HepG2 (cell line): ENCODE data around the gene ZFPM1.

Experiments used
- CTCF ChIP-seq: sonication (generic); formaldehyde crosslinking; IDR thresholded peaks from 2 replicates; pipeline ENCODE4 v1.5.0; 2020; ENCODE audit warnings: mild to moderate bottlenecking, missing genetic modification reagents, moderate library complexity
- FOSL1 ChIP-seq: sonication (generic); formaldehyde crosslinking; IDR thresholded peaks from 2 replicates; pipeline ENCODE4 v1.9.0; 2021; ENCODE audit warnings: missing genetic modification reagents, borderline replicate concordance
- HOXA7 ChIP-seq: sonication (generic); formaldehyde crosslinking; IDR thresholded peaks from 2 replicates; pipeline ENCODE4 v1.8.1; 2022; ENCODE audit warnings: mild to moderate bottlenecking, missing genetic modification reagents, moderate library complexity
- IKZF4 ChIP-seq: sonication (generic); formaldehyde crosslinking; IDR thresholded peaks from 2 replicates; pipeline ENCODE4 v1.5.1; 2020; ENCODE audit warnings: borderline replicate concordance, mild to moderate bottlenecking, low read depth, missing genetic modification reagents; ENCODE audit errors: not compliant biosample characterization
- JUN ChIP-seq: sonication (generic); formaldehyde crosslinking; IDR thresholded peaks from 2 replicates; pipeline ENCODE4 v1.4.0; 2020; ENCODE audit warnings: mild to moderate bottlenecking, missing genetic modification reagents
- KLF6 ChIP-seq: IDR thresholded peaks from 2 replicates; pipeline ENCODE4 v1.8.0; 2016; ENCODE audit warnings: missing biosample characterization, missing genetic modification reagents
- NFYB ChIP-seq: sonication (generic); formaldehyde crosslinking; IDR thresholded peaks from 2 replicates; pipeline ENCODE4 v1.4.0; 2020; ENCODE audit warnings: missing genetic modification reagents
- REST ChIP-seq, 2 experiments: IDR thresholded peaks; 2 replicates each; pipeline ENCODE4 v1.6.1; 2011 to 2012; ENCODE audit warnings: low read length in 2 of 2, borderline replicate concordance in 1 of 2, low read depth in 1 of 2, mild to moderate bottlenecking in 1 of 2, moderate library complexity in 1 of 2
- SMC3 ChIP-seq: IDR thresholded peaks from 2 replicates; pipeline ENCODE4 v1.6.1; 2011; ENCODE audit warnings: low read length, improper control_type of control experiment
- TCF12 ChIP-seq, 2 experiments: fragments of 450-650 bp in 1 of 2; sonication (generic) in 1 of 2; formaldehyde crosslinking in 1 of 2; IDR thresholded peaks; 2 replicates each; pipeline versions ENCODE4 v1.6.1 to v1.8.0; 2017 to 2022; ENCODE audit warnings: antibody characterized with exemption in 1 of 2, mild to moderate bottlenecking in 1 of 2, missing genetic modification reagents in 1 of 2, moderate library complexity in 1 of 2
- U2AF1 ChIP-seq: fragments of 200-400 bp; formaldehyde crosslinking; optimal IDR thresholded peaks from 2 replicates; pipeline ENCODE3; 2017; ENCODE audit warnings: mild to moderate bottlenecking, low read depth, low read length
- ZFP1 ChIP-seq: IDR thresholded peaks from 2 replicates; pipeline ENCODE4 v1.6.1; 2016
- ZZZ3 ChIP-seq: sonication (generic); formaldehyde crosslinking; IDR thresholded peaks from 2 replicates; pipeline ENCODE4 v1.4.0; 2020; ENCODE audit warnings: missing genetic modification reagents, mild to moderate bottlenecking, borderline replicate concordance

DNA sequence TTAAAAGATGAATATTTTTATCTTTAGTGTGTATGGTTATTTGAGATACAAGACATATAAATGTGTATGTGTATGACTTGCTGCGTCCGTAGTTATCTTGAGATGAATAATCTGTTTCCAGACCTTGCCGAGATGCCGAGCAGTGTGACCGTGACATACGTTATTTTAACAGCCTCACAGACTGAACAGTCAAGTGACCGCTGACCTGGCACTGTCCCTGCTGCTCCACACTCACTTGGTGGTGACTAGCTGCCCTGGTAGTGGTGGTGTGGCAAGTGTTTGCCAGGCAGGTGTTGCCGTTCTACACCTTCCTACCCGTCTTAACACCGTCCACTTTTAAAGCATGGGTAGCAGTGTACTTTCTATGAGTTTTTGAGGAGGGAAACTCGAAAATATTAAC is 122.2 kb downstream of the ZFPM1 start:
- TF ChIP-seq FOSL1 (CRISPR knock-in tag) (no peak), IKZF4 (no peak), ZFP1 (CRISPR knock-in tag) (no peak), HOXA7 (no peak), JUN (CRISPR knock-in tag) (no peak), ZZZ3 (CRISPR knock-in tag) (no peak), TCF12 (IDR thresholded peaks at IDR 0.05) (no peak), TCF12 (CRISPR knock-in tag; IDR thresholded peaks at IDR 0.05) (no peak), CTCF (CRISPR knock-in tag) (no peak), KLF6 (CRISPR knock-in tag) (no peak), SMC3 (no peak), REST (IDR thresholded peaks at IDR 0.05; ENCODE audit: borderline replicate concordance in 1 of 2, low read depth in 1 of 2, low read length in 2 of 2) (no peak), U2AF1 (no peak), NFYB (no peak)
